HG03565 (cell line): ENCODE measurements around the gene ZNF584.
"Not testable (repeated sequence)": the region's sequence is repeated elsewhere in the genome, so short reads cannot be mapped to it uniquely, and the experiment has no call there.

ENCODE experiments used
- ATAC-seq: cut with Tn5 transposase; IDR thresholded peaks from one replicate; pipeline ENCODE4 v1.9.1; 2021; ENCODE audit warnings: mild to moderate bottlenecking, moderate library complexity; ENCODE audit not compliant: unreplicated experiment

Gene ZNF584

DNA sequence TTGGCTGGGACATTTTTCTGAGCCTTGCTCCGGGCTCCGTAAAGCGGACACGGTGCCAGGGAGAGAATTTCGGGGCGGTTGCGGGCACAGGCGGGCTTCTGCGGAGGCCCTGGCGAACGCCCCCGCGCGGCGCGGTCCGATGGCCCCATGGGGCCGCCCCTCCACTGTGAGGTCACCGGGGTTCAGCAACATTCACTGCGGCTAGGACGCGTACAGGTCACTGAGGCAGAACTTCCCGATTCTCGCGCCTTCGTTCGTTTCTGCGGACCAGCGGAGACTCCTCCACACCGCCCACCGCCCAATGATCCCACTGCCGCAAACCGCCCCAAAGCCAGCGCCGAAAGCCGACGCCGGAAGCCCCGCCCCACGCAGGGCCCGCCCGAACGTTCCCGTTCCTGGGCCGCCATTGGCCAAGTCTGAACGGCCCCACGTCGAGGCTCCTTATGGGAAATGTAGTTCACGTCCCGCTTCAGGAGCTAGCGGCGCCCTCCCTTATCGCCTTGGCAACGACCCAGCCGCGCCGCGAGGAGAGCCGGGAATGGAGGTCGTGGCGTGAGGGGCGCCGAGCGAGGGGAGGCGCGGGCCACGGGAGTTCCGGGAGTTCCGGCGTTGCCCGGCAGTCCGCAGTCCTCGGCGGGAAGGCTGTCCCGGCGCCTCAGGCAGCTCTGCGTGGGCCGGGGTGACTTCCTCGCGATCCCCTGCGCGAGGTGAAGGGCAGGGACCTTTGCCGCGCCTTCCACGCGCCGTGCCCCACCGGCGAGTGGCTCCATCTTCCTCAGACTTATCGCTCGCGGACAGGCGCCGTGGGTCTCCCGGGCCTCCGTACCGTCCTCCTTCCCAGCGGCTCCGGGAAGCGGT lies at the start of gene ZNF584:
TSS of gene ZNF584 (plus strand) at position 498 of the 858 bp plus-strand sequence. CDS start 499 bp downstream, outside the sequence.
- peak; percentile 82 for ATAC-seq

GRCh38 chr19:58361900-58362271 lies 46.6 kb upstream of the ZNF584 start:
- ATAC-seq, result peak; percentile 1

DNA sequence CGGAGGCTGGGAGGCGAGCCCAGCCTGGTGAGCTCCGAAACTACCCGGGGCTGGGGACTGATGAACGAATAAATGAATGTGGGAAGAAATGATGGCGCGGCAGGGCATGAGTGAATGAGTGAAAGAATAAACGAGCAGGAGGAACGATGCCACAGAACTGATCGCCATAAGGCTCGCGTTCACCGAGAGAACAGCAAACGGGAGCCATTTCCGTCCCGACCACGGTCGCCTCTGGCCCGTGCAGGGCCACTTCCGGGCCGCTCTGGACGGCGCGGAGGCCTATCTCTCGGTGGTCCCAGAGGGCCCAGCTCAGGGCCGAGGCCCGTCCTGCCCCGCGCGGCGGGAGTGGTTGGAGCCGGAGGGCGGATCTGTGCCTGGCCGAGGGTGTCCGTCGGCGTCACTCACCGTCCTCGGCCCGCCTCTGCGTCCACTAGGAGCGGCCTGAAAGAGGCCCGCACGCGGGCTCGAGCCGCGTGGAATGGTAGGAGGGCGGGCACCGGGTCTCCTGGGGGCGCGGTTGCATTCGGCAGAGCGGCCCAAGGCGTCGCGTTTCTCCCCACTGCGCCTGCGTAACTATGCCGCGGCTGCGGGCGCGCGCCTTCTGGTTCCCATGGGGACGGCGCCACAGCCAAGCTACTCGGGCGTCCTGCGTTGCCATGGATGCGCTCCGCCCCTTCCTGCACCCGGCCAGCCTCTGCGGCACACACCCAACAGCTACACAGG lies 46.0 kb upstream of the ZNF584 start, which contains the start of gene ZNF497:
TSS of gene ZNF497 (minus strand) at position 480 of the 723 bp plus-strand sequence. CDS start 5,116 bp downstream, outside the sequence.
- ATAC-seq, result peak; percentile 82

- ATAC-seq, result no peak
Measured at GRCh38 chr19:58364146-58364545, 44.3 kb upstream of the ZNF584 start.

GRCh38 chr19:58366585-58367430 lies 41.6 kb upstream of the ZNF584 start:
- ATAC-seq, result no peak

GRCh38 chr19:58367698-58368454 lies 40.6 kb upstream of the ZNF584 start:
- ATAC-seq, result no peak

DNA sequence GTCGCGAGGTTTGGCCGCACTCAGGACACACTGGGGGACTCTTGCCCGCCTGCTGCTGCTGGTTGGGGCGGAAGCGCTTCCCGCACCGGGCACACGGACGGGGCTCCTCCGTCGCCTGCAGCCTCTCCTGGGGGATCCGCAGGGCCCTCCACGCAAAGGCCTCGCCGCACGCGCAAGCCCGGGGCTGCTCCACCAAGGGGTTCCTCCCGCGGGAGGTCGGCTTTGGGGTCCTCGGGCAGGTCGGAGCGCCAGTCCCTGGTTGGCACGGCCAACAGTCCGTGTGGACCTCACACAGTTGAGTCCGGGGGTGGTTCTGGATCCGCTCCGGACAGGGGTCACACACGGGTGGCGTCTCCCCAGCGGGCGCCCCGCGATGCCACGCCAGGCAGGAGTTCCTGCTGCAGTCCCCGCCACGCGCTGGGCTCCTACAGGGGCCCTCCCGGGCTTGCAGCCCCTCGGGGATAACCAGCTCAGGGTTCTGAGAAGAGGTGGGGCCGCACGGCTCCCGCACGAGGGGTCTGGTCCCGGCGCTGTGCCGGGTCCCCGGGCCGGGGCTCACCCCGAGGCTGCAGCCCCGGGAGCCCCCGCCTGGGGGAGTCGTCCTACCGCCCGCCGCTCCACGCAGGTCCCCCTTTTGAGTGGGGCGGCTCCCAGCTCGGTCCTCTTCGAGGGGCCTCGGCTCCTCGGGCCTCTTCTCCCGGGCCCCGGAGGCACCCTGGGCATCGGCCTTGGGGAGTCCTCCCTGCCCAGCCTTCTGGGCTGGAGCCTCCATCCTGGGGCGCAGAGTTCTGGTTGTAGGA lies 39.7 kb upstream of the ZNF584 start:
- no peak for ATAC-seq

- no peak for ATAC-seq
Measured at GRCh38 chr19:58372311-58373133, 35.9 kb upstream of the ZNF584 start.

DNA sequence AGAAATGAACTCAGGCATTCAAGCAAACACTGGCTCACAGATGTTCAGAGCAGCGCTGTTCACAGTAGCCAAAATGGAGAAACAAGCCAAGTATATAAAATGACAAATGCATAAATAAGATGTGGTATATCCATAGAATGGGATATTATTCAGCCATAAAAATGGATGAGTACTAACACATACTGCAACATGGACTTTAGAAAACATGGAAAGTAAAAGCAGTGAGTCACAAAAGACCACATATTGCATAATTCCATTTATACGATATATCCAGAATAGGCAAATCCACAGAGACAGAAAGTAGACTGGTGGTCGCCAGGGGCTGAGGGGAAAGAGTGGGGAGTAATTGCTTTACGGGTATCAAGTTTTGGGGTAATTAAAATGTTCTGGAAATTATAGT lies 34.2 kb upstream of the ZNF584 start:
- no peak for ATAC-seq

GRCh38 chr19:58376724-58377123 lies 31.7 kb upstream of the ZNF584 start:
- ATAC-seq, result not testable (repeated sequence)

- no peak for ATAC-seq
Measured at GRCh38 chr19:58379246-58379645, 29.2 kb upstream of the ZNF584 start.

DNA sequence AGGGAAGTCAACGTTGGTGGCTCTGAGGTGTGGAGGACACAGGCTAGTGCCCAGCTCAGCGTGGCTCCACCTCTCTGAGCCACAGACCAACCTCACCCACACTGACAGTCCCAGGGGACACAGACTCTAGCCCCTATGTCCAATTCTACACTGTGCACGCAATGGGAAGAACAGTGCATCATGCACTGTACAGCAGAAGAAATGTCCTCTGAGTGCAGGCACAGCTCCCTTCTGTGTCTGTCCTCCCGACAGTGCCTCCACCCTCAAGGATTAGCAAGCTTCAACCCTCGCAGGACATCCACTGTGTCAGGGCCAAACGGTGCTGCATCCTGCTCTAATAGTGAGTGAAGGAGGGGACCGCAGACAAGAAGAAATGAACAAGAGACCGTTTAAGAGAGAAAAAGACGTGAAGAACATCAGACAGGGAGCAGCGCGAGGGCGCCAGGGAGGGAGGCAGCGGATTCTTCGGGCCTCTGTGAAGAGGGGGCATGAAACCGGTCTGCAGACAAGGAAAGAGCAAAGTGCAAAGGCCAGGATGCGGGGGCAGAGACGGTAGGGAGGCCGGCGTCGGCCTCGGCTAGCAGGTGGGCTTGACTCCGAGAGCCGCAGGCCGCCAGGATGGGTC lies 28.3 kb upstream of the ZNF584 start:
- ATAC-seq, result no peak

DNA sequence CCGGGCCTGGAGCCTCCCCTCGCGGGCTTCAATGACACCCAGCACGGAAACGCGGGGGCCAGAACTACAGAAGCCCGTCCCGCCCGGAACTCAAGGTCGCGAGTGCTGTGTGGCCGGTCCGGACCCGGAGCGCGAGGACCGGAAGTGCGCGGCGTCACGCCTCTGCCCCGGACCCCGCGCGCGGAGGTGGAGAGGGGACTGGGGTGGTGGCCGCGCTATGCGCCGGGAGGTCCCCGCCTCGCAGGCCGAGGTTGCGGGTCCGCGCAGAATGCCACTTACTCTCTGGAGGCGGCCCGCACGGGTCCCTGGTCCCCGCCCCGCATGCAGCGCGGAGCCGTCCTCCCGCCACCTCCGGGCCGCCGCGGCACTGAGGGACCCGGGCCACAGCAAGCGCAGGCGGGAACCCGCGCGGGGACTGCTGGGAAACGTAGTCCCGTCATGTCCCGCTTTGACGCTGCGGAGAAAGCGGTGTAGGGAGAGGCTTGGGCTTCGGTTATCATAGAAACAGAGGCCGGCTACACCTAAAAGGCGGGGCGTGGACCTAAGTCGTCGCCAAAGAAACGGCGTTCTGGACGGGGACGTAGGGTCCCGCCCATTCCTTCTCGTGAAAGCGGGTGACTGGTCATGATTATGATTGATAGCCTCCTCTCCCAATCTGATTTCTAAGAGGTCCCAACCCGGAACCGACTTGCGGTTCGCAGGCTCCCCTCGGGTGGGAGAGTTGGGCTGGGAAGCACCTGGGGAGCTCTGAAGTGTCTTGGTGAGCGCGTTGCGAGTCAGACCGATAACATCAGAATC lies 27.6 kb upstream of the ZNF584 start, which contains the start of gene ZNF837:
TSS of gene ZNF837 (minus strand) at position 369 of the 798 bp plus-strand sequence. CDS start 11,698 bp downstream, outside the sequence.
- peak; percentile 63 for ATAC-seq

GRCh38 chr19:58381460-58382212 lies 26.8 kb upstream of the ZNF584 start:
- no peak for ATAC-seq

- no peak for ATAC-seq
Measured at GRCh38 chr19:58382997-58383603, 25.3 kb upstream of the ZNF584 start.

- no peak for ATAC-seq
Measured at GRCh38 chr19:58385313-58385890, 23.0 kb upstream of the ZNF584 start.
